Measurements from ENCODE around the gene LTBP1. TPM values are rescaled to one million over a fixed set of nuclear protein-coding genes. Genes with fewer than 3 reads are reported as not detected.

Gene LTBP1
- polyA plus RNA-seq, 1 experiment, result 124 TPM

DNA sequence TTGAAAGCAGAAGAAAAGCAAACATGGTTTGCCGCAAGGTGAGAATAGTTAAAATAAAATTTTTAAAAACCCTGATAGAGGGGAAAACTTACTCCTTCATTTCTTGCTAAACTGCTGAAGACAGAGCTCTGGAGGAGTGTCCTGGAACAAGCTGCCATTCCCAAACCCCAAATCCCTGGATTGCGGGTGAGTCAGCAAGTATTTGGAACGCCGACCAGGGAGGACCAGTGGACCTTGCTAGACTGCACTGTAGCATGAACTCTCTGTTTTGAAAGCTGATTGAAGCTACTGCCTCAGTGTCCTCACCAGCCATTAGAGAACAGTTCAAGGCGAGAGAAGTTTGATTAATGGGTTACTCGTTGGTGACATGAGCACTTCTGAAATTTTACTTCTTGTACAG is 430.3 kb downstream of the LTBP1 start:
- CTCF ChIA-PET, result interaction anchor here (0.6 to 1.4 kb wide), 2 partner anchors 14 to 101 kb away, joined by 3 to 4 read pairs; no protein-coding TSS in a partner anchor
- no peak overlapping the region for H3K4me3 ChIP-seq (ENCODE audit: low read depth, low read length)

DNA sequence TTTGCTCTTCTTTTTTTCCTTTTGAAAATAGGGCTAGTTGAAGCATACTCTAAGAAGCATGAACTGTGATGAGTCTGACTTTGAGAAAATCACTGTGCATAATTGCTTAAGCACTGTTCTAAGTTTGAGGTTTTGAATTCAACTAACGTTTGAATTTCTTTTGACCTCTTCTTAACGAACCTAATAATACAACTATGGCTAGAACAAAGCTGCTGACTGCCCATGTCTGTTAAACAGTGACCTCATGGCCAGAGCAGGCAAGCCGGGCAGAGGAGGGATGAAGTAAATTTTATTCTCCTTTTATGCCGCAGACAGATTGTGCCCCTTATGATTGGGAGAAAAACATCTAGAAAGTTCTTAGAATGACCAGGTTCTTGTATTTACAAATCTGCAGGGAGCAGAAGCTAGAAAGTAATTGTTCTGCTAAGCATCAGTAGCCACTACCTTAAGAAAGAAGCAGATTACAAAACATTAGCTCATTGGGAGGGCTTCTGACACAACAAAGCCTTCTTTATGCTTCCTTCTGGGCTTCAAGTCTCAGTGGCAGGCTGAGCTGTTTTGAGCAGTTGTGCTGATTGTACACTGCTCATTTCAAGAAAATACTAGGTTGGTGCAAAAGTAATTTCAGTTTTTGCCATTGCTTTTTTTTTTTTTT is 431.9 kb downstream of the LTBP1 start:
- POLR2A ChIA-PET, result interaction anchor here (0.5 kb wide), 1 partner anchor 193 kb away, joined by 3 read pairs; no protein-coding TSS in a partner anchor
- no peaks in the 10 kb centered on the region; the same call in 1 of the 2 replicates for H3K27me3 ChIP-seq (ENCODE audit: control insufficient read depth, insufficient read depth, low read length)

More for the DNA sequence above, 430.3 kb downstream of the LTBP1 start:
- no peaks in the 10 kb centered on the region for H3K36me3 ChIP-seq (ENCODE audit: control insufficient read depth, insufficient read depth, low read length)
- TF ChIP-seq, protein P1, sequence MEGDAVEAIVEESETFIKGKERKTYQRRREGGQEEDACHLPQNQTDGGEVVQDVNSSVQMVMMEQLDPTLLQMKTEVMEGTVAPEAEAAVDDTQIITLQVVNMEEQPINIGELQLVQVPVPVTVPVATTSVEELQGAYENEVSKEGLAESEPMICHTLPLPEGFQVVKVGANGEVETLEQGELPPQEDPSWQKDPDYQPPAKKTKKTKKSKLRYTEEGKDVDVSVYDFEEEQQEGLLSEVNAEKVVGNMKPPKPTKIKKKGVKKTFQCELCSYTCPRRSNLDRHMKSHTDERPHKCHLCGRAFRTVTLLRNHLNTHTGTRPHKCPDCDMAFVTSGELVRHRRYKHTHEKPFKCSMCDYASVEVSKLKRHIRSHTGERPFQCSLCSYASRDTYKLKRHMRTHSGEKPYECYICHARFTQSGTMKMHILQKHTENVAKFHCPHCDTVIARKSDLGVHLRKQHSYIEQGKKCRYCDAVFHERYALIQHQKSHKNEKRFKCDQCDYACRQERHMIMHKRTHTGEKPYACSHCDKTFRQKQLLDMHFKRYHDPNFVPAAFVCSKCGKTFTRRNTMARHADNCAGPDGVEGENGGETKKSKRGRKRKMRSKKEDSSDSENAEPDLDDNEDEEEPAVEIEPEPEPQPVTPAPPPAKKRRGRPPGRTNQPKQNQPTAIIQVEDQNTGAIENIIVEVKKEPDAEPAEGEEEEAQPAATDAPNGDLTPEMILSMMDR (IDR thresholded peaks at IDR 0.05; ENCODE audit: insufficient read depth, low read depth, low read length), result no peak
- no peaks in the 10 kb centered on the region for H3K27me3 ChIP-seq (ENCODE audit: control insufficient read depth, insufficient read depth, low read length)
- POLR2A ChIA-PET, result no interaction called here
- DNase-seq (ENCODE audit: low read depth), result no peak

DNA sequence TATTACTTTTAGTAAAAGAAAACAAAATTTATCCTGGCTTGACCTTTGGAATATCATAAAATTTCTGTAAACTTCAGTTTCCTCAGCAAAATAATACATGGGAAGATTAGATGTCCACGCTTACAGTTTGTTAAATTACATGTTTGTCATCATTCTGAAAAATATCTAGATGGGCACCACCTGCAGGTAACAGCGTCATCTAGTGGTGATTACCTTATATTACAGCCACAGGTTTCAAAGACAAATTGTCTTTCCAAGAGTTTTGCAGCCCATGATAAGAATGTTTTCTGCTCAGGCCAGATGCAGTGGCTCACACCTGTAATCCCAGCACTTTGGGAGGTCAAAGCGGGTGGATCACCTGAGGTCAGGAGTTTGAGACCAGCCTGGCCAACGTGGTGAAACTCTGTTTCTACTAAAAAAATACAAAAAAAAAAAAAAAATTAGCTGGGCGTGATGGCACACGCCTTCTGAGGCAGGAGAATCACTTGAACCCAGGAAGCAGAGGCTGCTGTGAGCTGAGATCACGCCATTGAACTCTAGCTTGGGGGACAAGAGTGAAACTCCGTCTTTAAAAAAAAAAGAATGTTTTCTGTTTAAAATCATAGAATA is 433.4 kb downstream of the LTBP1 start:
- ChIA-PET CTCF (interaction anchor here (0.6 to 1.9 kb wide), 15 partner anchors 8 to 841 kb away, joined by 3 to 5 read pairs (median 4); no protein-coding TSS in a partner anchor), POLR2A (no interaction called here)
- TF ChIP-seq, protein P1 (IDR thresholded peaks at IDR 0.05; ENCODE audit: insufficient read depth, low read depth, low read length), result peak; percentile 47
- Histone ChIP-seq H3K27me3 (ENCODE audit: control insufficient read depth, insufficient read depth, low read length) (no peaks in the 10 kb centered on the region; the same call in 1 of the 2 replicates), H3K36me3 (ENCODE audit: control insufficient read depth, insufficient read depth, low read length) (no peaks in the 10 kb centered on the region), H3K4me3 (ENCODE audit: low read depth, low read length) (no peak overlapping the region)
- DNase-seq (ENCODE audit: low read depth), result no peak

More for the DNA sequence above, 431.9 kb downstream of the LTBP1 start:
- no peak overlapping the region for H3K4me3 ChIP-seq (ENCODE audit: low read depth, low read length)
- CTCF ChIA-PET, result interaction anchor here (1.1 to 1.6 kb wide), 6 partner anchors 14 to 345 kb away, joined by 3 to 5 read pairs (median 3); no protein-coding TSS in a partner anchor
- TF ChIP-seq, protein P1 (IDR thresholded peaks at IDR 0.05; ENCODE audit: insufficient read depth, low read depth, low read length), result no peak
- H3K36me3 ChIP-seq (ENCODE audit: control insufficient read depth, insufficient read depth, low read length), result no peaks in the 10 kb centered on the region
- DNase-seq (ENCODE audit: low read depth), result no peak

DNA sequence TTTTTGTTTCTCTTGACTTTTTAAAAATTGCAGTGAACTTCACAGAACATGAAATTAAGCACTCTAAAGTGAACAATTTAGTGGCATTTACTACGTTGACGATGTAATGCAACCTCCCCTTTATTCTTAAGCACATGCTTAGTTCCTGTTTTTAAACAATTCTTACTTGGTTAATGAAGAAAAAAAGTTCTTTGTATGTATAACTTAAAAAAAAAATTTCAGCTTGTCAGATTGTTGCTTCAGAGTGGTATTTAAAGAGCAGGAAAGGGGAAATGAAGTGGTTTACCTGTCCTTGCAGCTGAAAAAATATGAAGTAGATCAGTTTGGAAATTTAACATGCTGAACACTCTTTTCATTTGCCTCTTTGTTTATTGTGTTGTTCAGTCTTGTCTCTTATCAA is 434.0 kb downstream of the LTBP1 start:
- Histone ChIP-seq H3K27me3 (ENCODE audit: control insufficient read depth, insufficient read depth, low read length) (no peaks in the 10 kb centered on the region; the same call in 1 of the 2 replicates), H3K4me3 (ENCODE audit: low read depth, low read length) (no peak overlapping the region), H3K36me3 (ENCODE audit: control insufficient read depth, insufficient read depth, low read length) (no peaks in the 10 kb centered on the region)
- TF ChIP-seq, protein P1 (IDR thresholded peaks at IDR 0.05; ENCODE audit: insufficient read depth, low read depth, low read length), result no peak
- POLR2A ChIA-PET, result no interaction called here
- CTCF ChIA-PET, result interaction anchor here (0.6 to 1.9 kb wide), 8 partner anchors 8 to 841 kb away, joined by 3 to 5 read pairs (median 4); no protein-coding TSS in a partner anchor
- DNase-seq (ENCODE audit: low read depth), result no peak

DNA sequence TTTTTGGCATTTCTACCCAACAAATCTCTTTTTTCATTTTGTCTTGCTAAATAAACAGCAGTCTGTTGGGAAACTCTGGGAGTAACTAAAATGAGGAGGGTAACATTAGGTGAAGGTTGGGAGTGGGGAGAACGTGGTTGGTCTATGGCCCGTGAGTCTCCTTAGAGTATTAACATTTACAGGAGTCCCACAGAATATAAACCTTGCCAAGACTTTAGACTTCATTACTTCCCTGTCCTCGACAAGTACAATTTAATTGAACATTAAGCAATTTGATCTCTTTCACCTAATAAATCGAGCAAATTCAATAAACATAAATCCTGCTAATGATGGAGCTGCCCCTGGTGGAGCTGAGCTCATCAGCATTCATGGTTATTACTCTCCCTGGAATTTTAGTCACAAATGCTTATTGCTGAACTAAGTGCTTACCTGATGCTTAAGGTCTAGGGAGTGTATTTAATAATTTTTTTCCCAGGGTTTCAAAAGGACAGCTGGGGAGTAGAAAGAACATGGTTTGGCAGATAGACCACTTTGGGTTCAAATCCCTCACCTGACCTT is 434.6 kb downstream of the LTBP1 start:
- no peak for DNase-seq (ENCODE audit: low read depth)
- Histone ChIP-seq H3K27me3 (ENCODE audit: control insufficient read depth, insufficient read depth, low read length) (no peaks in the 10 kb centered on the region; the same call in 1 of the 2 replicates), H3K4me3 (ENCODE audit: low read depth, low read length) (no peak overlapping the region), H3K36me3 (ENCODE audit: control insufficient read depth, insufficient read depth, low read length) (no peaks in the 10 kb centered on the region)
- TF ChIP-seq, protein P1 (IDR thresholded peaks at IDR 0.05; ENCODE audit: insufficient read depth, low read depth, low read length), result no peak
- ChIA-PET CTCF (interaction anchor here (0.9 to 1.9 kb wide), 2 partner anchors 9 to 59 kb away, joined by 3 to 5 read pairs; no protein-coding TSS in a partner anchor), POLR2A (no interaction called here)

All from BJ (cell line).